NCI-H2196 (cell line): ENCODE measurements around the gene ALKAL2.

Source experiments
- DNase-seq: peaks from one replicate; lab custom pipeline; 2025; ENCODE audit not compliant: unreplicated experiment; lab: John Stamatoyannopoulos, UW

ALKAL2 gene

DNA sequence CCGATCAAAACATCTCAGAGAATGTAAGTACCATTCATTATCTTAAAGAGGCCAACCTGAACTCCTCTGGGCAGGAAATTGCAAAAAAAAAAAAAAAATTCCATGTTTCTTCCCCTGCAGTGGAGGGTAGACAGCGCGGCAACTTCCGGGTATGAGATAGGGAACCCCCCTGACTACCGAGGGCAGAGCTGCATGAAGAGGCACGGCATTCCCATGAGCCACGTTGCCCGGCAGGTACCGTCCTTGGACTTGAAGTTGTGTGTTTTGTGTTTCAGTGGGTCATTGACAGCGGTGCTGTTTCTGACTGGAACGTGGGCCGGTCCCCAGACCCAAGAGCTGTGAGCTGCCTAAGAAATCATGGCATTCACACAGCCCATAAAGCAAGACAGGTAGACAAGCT is 16.0 kb downstream of the ALKAL2 start:
- no peak for DNase-seq

DNA sequence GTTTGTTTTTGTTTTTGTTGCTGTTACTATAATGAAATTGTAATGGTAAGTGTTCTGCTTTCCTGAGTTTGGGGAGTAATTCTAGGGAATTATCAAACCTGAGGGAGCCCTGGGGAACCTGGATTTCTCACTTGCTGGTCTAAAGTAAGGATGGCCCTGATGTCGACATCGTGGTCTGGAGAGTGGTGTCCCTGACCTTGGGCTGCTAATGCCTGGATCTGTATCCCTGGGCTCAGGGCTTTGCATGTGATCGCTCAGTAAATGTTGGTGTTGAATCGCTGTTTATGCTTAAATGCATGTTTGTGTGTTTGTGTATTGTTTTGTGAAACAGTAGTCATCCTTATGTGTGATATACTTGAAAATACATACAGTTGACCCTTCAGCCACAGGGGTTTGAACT is 17.0 kb downstream of the ALKAL2 start:
- DNase-seq, result no peak

DNA sequence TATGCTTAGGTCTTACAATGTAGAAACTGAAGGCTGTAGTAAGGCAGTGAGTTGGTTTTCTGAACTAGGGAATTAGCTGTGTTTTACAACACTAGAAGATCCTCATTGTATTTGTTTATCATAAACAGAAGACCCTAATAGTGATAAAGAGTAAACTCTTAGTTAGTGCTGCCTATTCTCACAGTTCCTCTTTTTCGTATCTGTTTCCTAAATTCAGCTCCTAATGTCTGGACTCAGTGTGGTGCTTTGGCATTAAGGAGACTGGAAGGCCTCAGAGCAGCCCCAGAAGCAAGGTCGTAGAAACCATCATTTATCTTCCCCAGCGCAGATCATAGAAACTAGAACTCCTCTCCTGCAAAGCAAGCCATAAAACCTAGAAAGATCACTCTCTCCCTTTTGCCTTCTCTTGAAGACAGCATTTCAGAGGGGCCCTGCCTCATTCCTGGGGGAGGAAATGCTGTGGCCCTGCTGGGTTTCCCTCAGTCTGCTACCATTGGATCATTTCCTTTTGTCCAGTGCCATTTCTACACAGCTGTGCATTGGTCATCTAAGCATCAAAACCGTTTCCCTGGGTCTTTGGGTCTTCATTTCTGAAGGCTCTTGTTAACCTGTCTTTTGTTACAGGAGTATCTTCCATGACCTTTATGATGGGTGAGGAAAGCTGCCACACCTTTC is 18.4 kb downstream of the ALKAL2 start:
- DNase-seq, result no peak

DNA sequence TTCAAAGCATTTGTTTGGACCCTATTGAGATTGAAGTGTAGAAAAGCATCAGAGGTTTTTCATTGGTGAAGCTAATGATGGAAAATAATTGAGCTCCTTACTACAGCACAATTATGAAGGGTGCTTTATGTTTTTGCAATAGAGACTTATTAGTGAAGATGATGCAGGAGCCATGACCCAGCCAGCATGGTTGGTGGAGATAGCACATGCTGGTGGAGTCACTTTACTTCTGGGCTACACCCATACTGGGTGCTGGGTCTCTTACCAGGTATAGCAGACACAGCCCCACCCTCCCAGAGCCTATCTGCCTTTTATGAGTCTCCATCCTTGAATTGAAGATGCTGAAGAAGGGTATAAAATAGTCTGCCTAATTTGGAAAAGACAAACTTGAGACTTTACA is 19.6 kb downstream of the ALKAL2 start:
- DNase-seq, result no peak

DNA sequence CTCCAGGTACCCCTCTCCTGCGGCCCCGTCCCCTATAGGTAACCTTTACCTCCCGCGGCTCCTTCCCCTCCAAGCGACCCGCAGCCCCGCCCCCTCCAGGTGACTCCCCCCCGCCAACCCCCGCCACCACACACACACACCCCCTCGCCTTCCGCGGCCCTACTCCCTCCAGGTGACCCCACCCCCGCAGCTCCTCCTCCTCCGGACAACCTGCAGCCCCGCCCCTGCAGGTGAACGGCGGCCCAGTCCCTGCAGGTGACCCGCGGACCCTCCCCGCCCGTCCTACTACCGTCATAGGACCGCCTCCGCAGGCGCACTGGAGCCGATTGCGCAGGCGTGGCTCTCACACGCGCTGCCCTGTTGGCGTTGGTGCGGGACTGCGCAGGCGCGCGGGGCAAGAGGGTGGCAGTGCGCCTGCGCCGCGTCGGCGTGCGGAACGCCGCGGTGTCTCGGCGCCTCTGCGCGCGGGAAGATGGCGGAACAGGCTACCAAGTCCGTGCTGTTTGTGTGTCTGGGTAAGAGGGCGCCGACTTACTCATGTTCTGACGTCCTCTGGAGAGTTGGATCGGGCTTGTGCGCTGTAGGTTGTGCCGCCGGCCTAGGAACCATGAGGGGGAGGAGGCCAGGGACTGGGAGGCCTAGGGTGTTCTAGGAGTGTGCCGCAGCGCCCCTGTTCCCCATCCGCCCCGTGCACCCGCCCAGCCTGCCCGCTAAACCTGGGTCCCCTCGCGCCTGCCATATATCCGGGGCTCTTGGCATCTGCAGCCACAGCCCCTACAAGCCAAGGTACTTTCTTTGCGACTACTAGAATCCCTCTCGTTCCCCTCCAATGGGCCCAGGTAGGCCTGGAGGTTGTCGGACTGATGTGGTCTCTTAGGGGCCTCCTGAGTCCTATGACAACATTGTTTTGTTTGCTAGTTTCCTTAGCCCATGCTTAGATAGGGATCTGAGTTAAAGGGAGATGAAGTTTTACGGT is 23.1 kb downstream of the ALKAL2 start, which contains the start of gene ACP1:
Gene ACP1 (plus strand): TSS at position 455 of the 976 bp plus-strand sequence. CDS start 18 bp downstream, at position 473.
- peak; percentile 98 for DNase-seq

DNA sequence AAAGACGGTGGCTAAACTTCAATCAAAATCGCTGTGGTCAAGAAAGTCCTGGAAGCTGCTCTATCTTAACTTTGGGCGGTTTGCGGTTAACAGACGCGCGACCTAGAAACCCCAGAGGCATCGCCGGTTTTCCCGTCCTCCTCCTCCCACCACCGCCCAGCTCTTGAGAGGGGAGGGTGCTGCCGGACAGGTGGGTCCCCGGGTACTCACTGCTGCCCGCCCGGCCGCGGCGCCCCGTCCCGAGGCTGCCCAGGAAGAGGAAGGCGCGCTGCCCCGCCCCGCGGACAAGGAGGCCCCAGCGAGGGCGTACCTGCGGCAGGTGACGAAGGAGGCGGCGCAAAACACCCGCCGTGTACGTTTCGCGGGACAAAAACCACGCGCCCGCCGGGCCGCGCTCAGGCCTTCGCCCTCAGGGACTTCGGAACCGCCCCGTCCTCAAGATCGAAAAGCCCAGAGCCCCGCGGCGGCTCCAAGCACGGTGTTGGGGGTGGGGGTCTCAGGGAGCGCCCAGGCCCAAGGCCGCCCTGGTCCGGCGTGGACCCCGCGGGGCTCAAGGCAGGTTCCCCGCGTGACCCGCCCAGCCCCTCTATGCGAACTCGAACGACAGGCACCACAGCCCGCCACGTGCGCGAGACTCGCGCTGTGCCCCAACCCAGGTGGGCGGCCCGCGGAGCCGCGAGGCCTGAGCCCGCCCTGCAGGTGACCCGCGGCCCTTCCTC is 24.0 kb downstream of the ALKAL2 start, which contains the start of gene SH3YL1:
Gene SH3YL1 (minus strand): TSS at position 259 of the 719 bp plus-strand sequence. CDS start 48 bp downstream, at position 211.
- peak; percentile 50 for DNase-seq

DNA sequence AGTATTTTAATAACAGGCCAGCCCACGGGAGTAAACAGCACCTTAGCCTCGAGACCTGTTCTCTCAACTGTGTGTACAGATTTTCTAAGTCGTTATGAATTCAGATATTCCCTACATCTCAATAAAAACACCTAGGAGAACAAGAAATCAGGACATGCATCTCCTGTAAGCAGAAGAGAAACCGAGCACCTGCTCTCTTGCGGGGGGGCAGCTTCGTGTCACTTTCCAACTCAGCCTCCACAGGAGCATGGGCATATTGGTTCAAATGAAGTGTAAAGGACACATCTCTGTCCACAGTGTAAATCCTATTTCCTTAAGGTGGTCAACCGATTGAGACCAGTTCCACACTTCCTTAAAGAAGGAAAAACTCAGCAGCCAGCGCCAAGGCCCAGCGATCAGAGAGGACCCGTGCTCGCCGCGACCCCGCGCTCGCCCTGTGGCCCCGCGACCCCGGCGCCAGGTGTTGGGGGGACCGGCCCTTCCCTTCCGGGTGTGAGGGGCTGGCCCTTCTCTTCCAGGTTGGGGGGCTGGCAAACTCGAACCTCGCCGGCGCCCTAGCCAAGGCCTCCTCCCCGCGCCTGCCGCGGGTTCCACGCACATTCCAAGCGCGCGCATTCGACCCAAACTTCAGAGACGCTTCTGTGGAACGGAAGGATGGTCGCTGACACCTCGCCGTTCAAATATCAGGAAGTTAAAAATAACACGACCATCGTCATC is 24.7 kb downstream of the ALKAL2 start:
- no peak for DNase-seq

DNA sequence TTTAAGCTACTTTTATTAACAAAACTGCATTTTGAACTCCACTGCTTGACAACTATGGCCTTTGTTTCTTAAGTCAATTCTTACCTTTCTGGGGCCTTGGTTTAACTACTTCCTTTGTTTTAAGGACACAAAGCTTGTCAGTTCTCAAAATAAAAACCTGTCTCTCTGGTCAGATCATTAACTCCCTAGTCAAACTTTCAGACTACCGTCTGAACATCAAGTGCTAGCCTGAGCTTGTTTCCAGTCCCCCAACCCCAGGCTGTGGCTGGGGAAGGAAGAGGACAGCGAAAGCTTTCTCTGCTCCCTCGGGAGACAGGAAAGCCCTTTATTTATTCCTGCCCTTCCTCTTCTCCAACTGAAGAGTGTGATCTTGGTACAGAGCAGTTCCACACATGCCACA is 25.8 kb downstream of the ALKAL2 start:
- DNase-seq, result no peak

DNA sequence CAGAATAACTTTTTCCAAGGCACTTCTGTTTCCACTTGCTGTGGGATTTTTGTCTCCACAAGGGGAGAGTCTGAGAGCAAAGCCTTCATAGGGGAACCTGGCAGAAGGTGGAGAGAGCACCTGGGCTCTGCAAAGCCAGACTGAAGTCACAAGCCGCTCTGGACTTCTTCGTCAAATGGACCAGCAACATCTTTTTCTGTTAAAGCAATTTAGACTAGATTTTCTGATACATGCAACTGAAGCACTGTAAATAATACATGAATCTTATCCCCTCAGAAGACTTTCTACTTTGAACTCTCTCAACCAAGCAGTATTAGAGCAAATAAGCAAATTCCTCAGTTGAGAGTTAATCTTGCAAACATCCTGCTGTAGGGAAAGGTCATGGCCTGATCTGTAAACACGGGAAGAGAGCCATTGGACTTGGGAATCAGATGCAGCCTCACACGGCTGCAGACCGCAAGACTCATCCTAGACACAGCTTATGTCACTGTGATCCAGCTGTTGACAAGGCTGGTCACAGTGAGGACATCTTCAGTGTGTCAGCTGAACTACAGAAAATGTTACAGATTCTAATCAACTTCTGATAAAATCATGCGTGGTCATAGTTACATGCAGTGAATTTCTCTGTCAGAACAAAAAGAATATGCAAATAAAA is 27.3 kb downstream of the ALKAL2 start:
- DNase-seq, result no peak

DNA sequence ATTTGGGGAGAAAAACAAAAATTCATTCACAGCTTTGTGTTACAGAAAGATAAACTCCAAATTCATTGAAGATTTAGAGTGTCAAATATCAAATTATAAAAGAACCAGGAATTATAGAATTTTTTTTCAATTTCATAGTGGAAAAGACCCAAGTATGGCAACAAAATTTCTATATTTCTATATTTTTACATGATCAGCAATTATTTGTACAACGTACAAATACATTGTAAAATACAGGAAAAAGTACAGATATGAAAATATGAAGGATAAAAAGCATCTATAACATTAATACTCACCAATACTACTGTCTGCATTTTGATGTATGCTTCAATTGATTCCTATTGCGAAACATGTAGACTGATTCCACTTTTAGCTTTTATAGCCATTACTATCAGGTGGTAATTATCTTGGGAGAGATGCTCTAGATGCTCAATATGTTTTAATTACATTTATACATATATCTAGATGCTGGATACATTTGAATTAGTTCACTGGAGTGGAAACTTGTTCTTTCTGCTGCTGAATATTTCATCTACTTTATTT is 28.0 kb downstream of the ALKAL2 start:
- no peak for DNase-seq

DNA sequence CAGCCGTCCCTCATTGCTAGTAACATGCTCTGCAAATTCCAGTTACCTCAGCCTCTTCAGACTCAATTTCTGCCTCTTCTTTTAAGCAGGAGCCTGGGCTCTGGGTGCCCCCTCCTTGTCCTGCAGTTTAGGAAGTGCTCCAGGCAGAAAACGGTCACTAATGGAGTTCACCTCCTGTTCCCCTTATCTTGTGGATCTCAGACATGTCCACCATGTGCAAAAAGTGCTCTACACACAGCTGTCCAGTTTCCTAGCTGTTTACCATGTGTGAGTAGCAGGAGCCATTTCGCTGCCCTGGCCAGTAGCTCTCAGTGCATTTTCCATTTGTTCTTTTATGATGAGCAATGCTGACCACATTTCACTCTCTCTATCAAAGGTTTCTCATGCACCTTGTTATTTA is 29.0 kb downstream of the ALKAL2 start:
- no peak for DNase-seq

DNA sequence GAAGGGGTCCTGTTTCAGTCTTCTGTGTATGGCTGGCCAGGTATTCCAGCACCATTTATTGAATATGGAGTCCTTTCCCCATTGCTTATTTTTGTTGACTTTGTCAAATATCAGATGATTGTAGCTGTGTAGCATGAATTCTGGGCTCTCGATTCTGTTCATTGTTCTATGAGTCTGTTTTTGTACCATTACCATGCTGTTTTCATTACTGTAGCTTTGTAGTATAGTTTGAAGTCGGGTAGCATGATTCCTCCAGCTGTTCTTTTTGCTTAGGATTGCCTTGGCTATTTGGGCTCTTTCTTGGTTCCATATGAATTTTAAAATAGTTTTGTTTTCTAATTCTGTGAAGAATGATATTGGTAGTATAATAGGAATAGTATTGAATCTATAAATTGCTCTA is 30.0 kb downstream of the ALKAL2 start:
- DNase-seq, result no peak

DNA sequence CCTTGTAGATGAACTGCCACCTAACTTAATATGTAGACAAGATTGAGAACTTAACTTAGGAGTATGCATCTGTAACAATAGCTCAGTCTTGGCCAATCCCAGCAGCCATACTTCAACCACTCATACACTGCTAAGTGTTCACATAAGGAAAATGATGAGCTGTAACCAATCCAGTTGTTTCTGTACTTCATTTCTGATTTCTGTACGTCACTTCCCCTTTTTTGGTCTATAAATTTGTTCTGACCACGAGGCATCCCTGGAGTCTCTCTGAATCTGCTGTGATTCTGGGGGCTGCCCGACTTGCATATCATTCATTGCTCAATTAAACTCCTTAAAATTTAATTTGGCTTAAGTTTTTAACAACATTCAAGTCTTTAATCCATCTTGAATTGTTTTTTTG is 30.5 kb downstream of the ALKAL2 start:
- no peak for DNase-seq

DNA sequence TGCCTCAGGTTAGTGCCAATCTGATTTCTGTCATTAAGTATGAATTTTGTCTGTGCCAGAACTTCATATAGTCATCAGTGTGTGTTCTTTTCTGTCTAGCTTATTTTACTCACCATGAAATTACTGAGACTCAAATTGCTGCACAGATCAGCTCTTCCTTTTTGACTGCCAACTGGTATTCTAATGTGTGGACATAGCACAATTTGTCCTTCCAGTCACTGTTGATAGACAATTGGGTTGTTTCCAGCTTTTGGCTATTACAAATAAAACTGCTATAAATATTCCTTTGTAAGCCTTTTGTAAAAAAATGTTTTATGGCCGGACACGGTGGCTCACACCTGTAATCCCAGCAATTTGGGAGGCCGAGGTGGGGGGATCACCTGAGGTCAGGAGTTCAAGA is 31.8 kb downstream of the ALKAL2 start:
- DNase-seq, result no peak

DNA sequence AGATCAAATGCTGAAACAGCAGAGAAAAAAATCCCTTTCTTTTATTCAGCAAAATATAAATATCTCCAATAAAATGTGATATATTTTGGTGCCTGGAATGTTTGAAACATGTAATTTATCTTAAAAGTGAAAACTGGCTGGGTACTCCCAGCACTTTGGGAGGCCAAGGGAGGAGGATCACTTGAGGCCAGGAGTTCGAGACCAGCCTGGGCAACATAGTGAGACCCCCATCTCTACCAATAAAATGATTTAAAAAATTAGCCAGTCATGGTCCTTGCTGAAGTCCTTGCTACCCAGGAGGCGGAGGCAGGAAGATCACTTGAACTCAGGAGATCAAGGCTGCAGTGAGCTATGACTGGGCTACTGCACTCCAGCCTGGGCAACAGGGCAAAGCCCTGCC is 32.7 kb downstream of the ALKAL2 start:
- DNase-seq, result no peak

DNA sequence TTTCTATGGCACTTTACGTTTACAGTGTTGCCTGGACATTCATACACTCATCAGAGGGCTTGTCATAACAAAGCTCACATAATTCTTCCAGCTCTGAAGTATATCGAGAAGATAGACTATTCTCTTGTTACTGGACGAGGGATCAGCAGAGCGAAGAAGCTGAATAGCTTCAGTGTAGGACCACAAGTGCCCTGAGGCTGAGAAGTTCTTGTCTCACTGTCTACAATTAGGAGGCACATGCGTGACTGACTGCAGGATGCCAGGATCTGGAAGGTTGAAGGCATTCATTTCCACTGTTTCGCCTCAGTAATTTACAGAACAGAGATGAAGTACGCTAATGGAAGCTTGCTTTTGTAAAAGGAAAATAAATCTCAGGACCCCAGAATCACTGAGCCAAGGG is 33.6 kb downstream of the ALKAL2 start:
- no peak for DNase-seq

DNA sequence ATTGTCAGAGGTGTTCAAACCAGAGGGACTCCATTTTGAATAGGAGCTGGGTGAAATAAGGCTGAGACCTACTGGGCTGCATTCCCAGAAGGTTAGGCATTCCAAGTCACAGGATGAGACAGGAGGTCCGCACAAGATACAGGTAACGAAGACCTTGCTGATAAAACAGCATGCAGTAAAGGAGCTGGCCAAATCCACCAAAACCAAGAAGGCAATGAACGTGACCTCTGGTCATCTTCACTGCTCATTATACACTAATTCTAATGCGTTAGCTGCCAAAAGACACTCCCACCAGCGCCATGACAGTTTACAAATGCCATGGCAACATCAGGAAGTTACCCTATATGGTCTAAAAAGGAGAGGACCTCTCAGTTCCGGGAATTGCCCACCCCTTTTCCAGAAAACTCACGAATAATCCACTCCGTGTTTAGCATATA is 34.7 kb downstream of the ALKAL2 start:
- DNase-seq, result no peak

DNA sequence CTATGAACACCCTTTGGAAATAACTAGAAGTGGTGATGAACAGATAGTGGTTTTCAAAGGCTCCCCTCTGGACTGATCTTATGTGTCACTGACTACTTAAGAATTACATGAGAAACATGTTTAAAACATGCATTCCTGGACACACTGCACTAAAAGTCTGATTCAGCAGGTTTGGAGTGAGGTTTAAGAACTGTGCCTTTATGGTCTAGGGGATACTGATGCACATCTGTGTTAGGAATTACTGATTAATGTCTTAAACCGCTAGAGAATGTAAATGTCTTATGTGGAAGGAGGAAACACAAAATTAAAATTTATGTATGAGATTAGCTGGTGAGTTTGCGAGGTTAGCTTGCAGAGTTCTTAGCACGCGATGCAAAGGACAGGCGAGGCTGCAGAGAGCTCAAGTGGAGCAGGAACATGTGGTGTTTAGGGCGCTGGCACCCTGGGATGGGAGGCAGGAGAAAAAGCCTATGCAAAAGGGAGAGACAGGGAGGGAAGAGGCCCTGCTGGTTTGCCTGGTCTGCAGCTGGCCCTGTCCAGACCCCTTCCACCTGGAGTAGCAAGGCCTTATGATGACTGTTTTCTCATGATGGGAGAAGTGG is 35.8 kb downstream of the ALKAL2 start:
- DNase-seq, result no peak

DNA sequence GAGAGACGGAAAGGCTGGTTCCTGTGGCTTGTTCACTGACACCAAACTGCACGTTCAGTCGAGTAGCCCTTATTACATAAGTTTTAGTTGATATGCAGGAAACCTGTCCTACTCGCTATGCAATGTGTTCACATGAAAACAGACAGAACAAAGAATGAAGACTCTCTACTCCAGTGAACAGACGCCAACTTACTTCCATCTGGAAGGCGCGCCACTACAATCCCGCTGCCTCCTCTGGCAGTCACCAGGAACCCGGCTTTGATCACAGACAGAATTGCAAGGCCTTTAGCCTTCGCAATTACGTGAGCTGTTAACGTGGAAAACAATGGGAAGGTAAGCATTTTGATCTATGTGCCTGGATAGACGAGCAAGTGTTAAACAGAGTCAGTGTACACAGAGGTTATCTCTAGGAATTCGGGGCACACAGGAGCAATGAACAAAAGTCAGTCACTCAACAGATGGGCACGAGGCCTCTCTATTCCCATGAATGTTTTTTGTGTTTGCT is 38.3 kb downstream of the ALKAL2 start:
- no peak for DNase-seq
